HEK293 (cell line): ENCODE results near the gene PDCL2.

Experiments used
- ZNF521 ChIP-seq: fragments of 450-650 bp; formaldehyde crosslinking; IDR thresholded peaks from 2 replicates; pipeline ENCODE4 v1.5.1; 2017; ENCODE audit warnings: missing biosample characterization, mild to moderate bottlenecking, missing genetic modification characterization
- TF ChIP-seq, protein P1 (sequence below): fragments of 450-650 bp; formaldehyde crosslinking; IDR thresholded peaks from 2 replicates; pipeline ENCODE4 v1.5.1; 2016; ENCODE audit warnings: missing biosample characterization, missing genetic modification characterization

- TF ChIP-seq, protein P1, sequence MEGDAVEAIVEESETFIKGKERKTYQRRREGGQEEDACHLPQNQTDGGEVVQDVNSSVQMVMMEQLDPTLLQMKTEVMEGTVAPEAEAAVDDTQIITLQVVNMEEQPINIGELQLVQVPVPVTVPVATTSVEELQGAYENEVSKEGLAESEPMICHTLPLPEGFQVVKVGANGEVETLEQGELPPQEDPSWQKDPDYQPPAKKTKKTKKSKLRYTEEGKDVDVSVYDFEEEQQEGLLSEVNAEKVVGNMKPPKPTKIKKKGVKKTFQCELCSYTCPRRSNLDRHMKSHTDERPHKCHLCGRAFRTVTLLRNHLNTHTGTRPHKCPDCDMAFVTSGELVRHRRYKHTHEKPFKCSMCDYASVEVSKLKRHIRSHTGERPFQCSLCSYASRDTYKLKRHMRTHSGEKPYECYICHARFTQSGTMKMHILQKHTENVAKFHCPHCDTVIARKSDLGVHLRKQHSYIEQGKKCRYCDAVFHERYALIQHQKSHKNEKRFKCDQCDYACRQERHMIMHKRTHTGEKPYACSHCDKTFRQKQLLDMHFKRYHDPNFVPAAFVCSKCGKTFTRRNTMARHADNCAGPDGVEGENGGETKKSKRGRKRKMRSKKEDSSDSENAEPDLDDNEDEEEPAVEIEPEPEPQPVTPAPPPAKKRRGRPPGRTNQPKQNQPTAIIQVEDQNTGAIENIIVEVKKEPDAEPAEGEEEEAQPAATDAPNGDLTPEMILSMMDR (tag by site-specific recombination) = no peak
- no peak for TF ChIP-seq ZNF521 (tag by site-specific recombination)
Measured at GRCh38 chr4:55615008-55615407, 23.0 kb upstream of the PDCL2 start.
